GM12891 (cell line): Measurements from ENCODE around the gene GNAO1.

Experiments
- DNase-seq: peaks from one replicate; pipeline ENCODE4 v3.0.0; 2011; ENCODE audit warnings: low spot score; ENCODE audit not compliant: insufficient read length
- FAIRE-seq: peaks from 2 replicates; lab custom pipeline; 2011; peaks lifted over from hg19 to GRCh38; lab: Jason Lieb, UNC
- PAX5 ChIP-seq: IDR thresholded peaks from 2 replicates; pipeline ENCODE4 v1.6.1; 2011; ENCODE audit warnings: low read length, moderate library complexity, mild to moderate bottlenecking; ENCODE audit not compliant: insufficient read depth, severe bottlenecking
- POLR2A ChIP-seq: IDR thresholded peaks from 2 replicates; pipeline ENCODE4 v1.6.1; 2011; ENCODE audit warnings: low read depth, low read length, control low read depth
- POLR2AphosphoS5 ChIP-seq: IDR thresholded peaks from 2 replicates; pipeline ENCODE4 v1.6.1; 2011; ENCODE audit warnings: low read depth, low read length, control low read depth
- POU2F2 ChIP-seq: IDR thresholded peaks from 2 replicates; pipeline ENCODE4 v1.6.1; 2011; ENCODE audit warnings: low read depth, mild to moderate bottlenecking, control low read depth, low read length, moderate library complexity
- SPI1 ChIP-seq: IDR thresholded peaks from 2 replicates; pipeline ENCODE4 v1.6.1; 2011; ENCODE audit warnings: low read depth, low read length, control low read depth
- TAF1 ChIP-seq: IDR thresholded peaks from 2 replicates; pipeline ENCODE4 v1.6.1; 2011; ENCODE audit warnings: low read depth, low read length, control low read depth

The GNAO1 gene

GRCh38 chr16:56197192-56197992 lies 6.1 kb downstream of the GNAO1 start:
- no peak for FAIRE-seq
- TF ChIP-seq TAF1: no peak
- TF ChIP-seq PAX5: no peak
- TF ChIP-seq POU2F2: no peak
- no peak for TF ChIP-seq POLR2AphosphoS5
- TF ChIP-seq SPI1: no peak
- TF ChIP-seq POLR2A: no peak
- DNase-seq: no peak

- FAIRE-seq (no peak), DNase-seq (no peak)
- no peak for TF ChIP-seq PAX5
- TF ChIP-seq POU2F2: no peak
- no peak for TF ChIP-seq TAF1
- no peak for TF ChIP-seq SPI1
- TF ChIP-seq POLR2A: no peak
- no peak for TF ChIP-seq POLR2AphosphoS5
Measured at GRCh38 chr16:56198006-56198754, 6.9 kb downstream of the GNAO1 start.

GRCh38 chr16:56198755-56199114 lies 7.4 kb downstream of the GNAO1 start:
- TF ChIP-seq POLR2A (no peak), POLR2AphosphoS5 (no peak), POU2F2 (no peak), PAX5 (no peak), SPI1 (no peak), TAF1 (no peak)
- FAIRE-seq (no peak), DNase-seq (no peak)

GRCh38 chr16:56199164-56199563 lies 7.9 kb downstream of the GNAO1 start:
- FAIRE-seq: no peak
- TF ChIP-seq POU2F2 (no peak), SPI1 (peak; percentile 67), POLR2A (no peak), POLR2AphosphoS5 (no peak), TAF1 (no peak), PAX5 (no peak)
- DNase-seq: no peak

- TF ChIP-seq TAF1 (no peak), POLR2A (no peak), PAX5 (no peak), POLR2AphosphoS5 (no peak), POU2F2 (no peak)
- no peak for DNase-seq
- no peak for FAIRE-seq
Measured at GRCh38 chr16:56201030-56201429, 9.7 kb downstream of the GNAO1 start.

GRCh38 chr16:56202036-56202435 lies 10.7 kb downstream of the GNAO1 start:
- DNase-seq (no peak), FAIRE-seq (no peak)
- TF ChIP-seq SPI1: no peak
- TF ChIP-seq POU2F2: no peak
- no peak for TF ChIP-seq PAX5
- no peak for TF ChIP-seq POLR2AphosphoS5
- no peak for TF ChIP-seq POLR2A
- TF ChIP-seq TAF1: no peak

GRCh38 chr16:56203052-56203451 lies 11.8 kb downstream of the GNAO1 start:
- TF ChIP-seq POLR2AphosphoS5: no peak
- no peak for TF ChIP-seq POLR2A
- TF ChIP-seq PAX5: no peak
- TF ChIP-seq POU2F2: no peak
- no peak for TF ChIP-seq TAF1
- peak; percentile 61 for TF ChIP-seq SPI1
- DNase-seq: no peak
- peak; percentile 52 for FAIRE-seq

- no peak for DNase-seq
- TF ChIP-seq POU2F2: no peak
- TF ChIP-seq SPI1: no peak
- TF ChIP-seq POLR2A: no peak
- TF ChIP-seq POLR2AphosphoS5: no peak
- no peak for TF ChIP-seq PAX5
- no peak for TF ChIP-seq TAF1
- FAIRE-seq: no peak
Measured at GRCh38 chr16:56204816-56205215, 13.5 kb downstream of the GNAO1 start.

- no peak for TF ChIP-seq TAF1
- no peak for TF ChIP-seq SPI1
- TF ChIP-seq POLR2AphosphoS5: no peak
- TF ChIP-seq PAX5: no peak
- FAIRE-seq: no peak
- no peak for DNase-seq
Measured at GRCh38 chr16:56206951-56207350, 15.7 kb downstream of the GNAO1 start.

- DNase-seq (no peak), FAIRE-seq (no peak)
- TF ChIP-seq TAF1 (no peak), POLR2AphosphoS5 (no peak), SPI1 (no peak), POU2F2 (no peak)
Measured at GRCh38 chr16:56207421-56207820, 16.1 kb downstream of the GNAO1 start.
